H54 (cell line): ENCODE data around the gene SLC66A2.
"Not testable (repeated sequence)": the region's sequence is repeated elsewhere in the genome, so short reads cannot be mapped to it uniquely, and the experiment has no call there.

Source experiments
- DNase-seq: peaks from one replicate; pipeline ENCODE4 v3.0.0; 2011; ENCODE audit warnings: low spot score, mixed read lengths; ENCODE audit not compliant: insufficient read length
- FAIRE-seq: peaks from 3 replicates; lab custom pipeline; 2011; peaks lifted over from hg19 to GRCh38; lab: Jason Lieb, UNC
- POLR2A ChIP-seq: IDR thresholded peaks from 2 replicates; pipeline ENCODE4 v1.6.1; 2011; ENCODE audit warnings: low read depth, mild to moderate bottlenecking, low read length

Gene SLC66A2

DNA sequence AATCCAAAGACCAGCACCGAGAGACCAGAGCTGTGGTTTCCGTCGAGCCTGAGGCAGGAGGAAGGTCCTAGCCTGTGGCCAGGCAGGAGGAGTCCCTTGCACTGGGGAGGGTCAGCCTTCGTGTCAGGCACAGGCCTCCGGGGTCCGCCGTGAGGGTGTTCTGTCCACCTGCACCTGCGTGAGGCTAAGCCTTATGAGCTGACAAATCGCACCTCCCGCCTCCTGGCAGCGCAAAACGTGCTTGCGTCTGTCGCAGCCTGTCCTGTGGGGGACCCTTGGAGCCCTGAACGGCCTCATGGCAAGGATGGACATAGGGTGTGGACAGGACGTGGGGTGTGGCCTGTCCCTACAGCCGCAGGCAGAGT is 80.4 kb downstream of the SLC66A2 start:
- DNase-seq = no peak
- no peak for TF ChIP-seq POLR2A
- FAIRE-seq = no peak

DNA sequence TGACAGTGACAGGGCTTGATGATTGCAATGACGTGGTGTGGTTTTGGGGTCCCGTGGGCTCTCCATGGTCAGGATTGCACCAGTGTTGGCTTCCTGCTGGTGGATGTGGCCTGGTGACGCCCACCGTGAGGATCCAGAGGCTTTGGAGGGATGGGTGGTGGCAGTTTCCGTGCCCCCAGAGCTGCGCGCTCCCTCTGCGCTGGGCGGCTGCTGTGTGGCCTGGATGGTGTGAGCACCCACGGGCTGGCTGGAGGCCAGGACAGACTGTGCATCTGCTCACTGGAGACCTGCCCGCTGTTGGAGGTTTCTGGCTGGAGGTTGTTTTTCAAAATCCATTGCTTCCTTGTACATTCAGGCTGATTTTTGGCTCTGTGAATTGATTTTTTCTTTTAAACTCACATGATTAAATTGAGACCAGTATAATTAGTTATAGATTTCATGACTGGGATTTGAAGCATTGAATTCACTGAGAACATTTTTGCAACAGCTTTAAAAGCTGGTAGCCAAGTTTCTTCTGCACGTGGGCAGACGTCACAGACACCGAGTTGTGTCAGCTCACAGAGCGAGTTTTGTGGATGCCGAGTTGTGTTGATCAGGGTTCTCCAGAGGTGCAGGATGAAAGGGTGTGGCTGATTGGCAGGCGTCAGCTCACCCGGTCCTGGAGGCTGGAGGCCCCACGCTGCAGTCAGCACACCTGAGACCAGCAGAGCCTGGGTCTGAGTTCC is 81.0 kb downstream of the SLC66A2 start:
- FAIRE-seq (no peak), DNase-seq (no peak)
- no peak for TF ChIP-seq POLR2A

DNA sequence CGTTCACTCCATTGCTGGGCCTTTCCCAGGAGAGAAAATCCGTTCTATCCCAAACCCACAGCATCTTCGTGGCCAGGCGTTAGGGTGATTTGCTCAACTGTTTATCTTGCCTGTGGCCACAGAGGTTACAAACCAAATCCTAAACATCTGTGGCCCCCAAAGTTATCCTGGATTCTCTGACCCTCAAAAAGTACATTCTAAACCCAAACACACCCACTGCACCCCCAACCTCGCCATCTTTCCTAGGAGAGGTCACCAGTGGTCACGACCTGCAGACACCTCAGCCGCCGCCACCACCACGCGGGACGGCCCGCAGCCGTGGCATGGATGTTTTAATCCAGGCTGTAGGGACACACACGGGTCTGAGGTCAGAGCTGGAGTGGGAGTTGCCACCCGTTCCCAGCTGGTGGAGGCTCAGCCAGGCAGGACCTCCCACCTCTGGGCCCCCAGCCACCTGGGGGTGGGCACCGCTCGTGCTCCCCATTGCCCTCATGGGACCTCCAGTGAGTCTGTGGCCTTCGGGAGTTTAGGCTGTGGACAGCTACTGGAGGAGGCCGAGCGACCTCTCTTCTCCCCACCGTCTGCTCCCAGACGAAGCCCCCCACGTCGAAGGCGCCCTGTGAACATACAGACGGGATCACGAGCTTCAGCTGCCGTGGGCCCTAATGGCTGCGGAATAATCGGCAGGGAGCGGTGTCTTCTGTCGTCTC is 81.7 kb downstream of the SLC66A2 start:
- TF ChIP-seq POLR2A = no peak
- DNase-seq (no peak), FAIRE-seq (no peak)

DNA sequence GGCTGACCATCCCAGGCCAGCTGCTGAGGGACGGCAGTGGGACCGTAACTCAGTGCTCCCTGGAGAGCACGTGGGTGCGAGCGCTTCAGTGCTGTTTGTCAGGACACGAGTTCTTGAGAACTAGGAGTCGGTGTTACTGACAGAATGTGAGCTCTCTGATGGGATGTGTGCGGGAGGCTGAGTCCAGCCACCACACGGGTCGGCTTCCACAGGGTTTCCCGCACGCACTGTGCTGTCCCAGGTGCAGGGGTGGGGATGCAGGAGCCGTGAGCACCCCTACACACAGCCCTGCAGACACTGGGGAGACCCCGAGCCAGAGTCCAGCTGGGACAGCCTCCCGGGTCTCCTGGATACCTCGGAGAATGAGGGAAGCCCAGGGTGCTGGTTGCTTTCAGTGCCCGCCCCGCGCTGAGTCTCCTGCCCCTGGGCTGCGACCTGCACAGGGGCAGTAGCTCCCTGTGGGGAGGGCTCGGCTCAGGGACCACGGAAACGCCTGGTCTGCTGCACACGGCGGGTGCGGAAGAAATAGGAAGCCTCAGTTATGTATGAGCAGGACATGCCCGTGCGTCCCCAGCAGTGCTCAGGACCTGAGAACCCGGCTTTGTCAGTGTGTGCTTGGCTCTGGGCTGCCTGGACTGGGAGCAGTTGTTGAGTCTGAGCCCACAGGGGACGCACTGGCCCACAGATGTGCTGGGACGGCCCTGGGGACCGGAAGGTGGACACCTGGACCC is 82.5 kb downstream of the SLC66A2 start:
- DNase-seq (no peak), FAIRE-seq (no peak)
- TF ChIP-seq POLR2A = no peak

DNA sequence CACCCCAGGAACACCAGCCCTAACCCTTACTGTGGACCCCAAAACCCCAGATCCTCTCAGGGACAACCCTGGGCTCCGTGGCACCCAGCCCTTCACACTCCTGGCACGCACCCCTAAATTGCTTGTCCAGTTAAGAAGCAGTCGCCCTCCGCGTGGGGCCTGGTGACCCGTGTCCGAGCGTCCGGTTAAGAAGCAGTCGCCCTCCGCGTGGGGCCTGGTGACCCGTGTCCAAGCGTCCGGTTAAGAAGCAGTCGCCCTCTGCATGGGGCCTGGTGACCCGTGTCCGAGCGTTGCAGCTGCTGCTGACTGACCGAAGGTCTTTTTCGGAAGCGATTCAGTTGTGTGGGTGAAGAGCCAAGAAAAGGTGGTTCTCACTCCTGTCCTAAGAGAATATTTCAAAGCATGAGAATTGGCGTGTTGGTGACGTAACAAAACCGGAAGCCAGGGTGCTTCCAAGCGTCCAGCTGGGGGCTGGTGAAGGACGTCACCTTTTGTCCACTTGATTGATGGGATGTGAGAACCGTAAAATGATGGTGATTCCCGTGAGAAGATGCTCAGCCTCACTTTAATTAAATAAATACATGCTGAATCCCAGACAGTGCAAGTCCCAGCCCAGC is 83.2 kb downstream of the SLC66A2 start:
- no peak for FAIRE-seq
- TF ChIP-seq POLR2A = no peak
- no peak for DNase-seq

DNA sequence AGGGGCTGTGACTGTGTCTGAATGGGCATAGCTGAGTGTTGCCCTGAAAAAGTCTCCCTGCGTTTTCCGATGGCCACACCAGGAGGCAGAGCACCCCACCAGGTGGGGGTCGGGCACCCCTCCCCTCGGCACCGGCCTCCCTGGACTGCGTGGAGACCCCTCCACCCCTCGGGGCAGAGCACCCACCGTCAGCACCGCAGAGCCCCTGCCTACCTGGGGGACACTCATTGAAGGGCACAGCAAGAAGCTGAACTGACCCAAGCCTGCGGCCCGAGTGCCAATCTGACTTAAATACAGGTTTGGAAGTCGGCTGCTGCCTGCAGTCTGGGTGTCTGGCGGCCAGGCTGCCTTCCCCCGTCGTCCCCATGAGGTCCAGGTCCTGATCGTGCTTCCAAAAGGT is 83.8 kb downstream of the SLC66A2 start:
- no peak for DNase-seq
- no peak for TF ChIP-seq POLR2A
- FAIRE-seq = no peak

DNA sequence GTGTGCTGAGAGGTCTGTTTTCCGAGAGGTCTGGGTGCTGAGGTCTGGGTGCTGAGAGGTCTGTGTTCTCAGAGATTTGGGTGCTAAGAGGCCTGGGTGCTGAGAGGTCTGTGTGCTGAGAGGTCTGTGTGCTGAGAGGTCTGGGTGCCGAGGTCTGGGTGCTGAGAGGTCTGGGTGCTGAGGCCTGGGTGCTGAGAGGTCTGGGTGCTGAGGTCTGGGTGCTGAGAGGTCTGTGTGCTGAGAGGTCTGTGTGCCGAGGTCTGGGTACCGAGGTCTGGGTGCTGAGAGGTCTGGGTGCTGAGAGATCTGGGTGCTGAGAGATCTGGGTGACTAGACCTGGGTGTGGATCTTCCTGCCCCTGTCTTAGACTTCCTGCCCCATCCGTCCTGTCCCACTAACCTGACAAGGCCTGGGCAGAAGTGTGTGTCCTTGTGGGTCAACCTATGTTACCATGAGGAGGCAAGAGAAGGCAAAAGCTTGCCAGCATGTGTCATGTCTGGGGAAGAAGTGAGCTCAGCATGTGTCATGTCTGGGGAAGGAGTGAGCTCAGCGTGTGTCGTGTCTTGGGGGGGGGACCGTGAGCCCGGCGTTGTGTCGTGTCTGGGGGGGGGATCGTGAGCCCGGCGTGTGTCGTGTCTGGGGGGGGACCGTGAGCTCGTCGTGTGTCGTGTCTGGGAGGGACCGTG is 84.4 kb downstream of the SLC66A2 start:
- FAIRE-seq = no peak
- DNase-seq = no peak

DNA sequence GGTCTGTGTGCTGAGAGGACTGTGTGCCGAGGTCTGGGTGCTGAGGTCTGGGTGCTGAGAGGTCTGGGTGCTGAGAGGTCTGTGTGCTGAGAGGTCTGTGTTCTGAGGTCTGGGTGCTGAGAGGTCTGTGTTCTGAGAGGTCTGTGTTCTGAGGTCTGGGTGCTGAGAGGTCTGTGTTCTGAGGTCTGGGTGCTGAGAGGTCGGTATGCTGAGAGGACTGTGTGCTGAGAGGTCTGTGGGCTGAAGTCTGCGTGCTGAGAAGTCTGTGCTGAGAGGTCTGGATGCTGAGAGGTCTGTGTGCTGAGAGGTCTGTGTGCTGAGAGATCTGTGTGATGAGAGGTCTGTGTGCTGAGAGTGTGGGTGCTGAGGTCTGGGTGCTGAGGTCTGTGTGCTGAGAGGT is 85.5 kb downstream of the SLC66A2 start:
- not testable (repeated sequence) for DNase-seq, FAIRE-seq

More for the DNA sequence above, 84.4 kb downstream of the SLC66A2 start:
- no peak for TF ChIP-seq POLR2A

DNA sequence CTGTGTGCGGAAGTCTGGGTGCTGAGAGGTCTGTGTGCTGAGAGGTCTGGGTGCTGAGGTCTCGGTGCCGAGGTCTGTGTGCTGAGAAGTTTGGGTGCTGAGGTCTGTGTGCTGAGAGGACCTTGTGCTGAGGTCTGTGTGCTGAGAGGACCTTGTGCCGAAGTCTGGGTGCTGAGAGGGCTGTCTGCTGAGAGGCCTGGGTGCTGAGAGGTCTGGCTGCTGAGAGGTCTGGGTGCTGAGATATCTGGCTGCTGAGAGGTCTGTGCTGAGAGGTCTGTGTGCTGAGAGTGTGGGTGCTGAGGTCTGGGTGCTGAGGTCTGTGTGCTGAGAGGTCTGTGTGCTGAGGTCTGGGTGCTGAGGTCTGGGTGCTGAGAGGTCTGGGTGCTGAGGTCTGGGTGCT is 86.5 kb downstream of the SLC66A2 start:
- not testable (repeated sequence) for DNase-seq, FAIRE-seq

DNA sequence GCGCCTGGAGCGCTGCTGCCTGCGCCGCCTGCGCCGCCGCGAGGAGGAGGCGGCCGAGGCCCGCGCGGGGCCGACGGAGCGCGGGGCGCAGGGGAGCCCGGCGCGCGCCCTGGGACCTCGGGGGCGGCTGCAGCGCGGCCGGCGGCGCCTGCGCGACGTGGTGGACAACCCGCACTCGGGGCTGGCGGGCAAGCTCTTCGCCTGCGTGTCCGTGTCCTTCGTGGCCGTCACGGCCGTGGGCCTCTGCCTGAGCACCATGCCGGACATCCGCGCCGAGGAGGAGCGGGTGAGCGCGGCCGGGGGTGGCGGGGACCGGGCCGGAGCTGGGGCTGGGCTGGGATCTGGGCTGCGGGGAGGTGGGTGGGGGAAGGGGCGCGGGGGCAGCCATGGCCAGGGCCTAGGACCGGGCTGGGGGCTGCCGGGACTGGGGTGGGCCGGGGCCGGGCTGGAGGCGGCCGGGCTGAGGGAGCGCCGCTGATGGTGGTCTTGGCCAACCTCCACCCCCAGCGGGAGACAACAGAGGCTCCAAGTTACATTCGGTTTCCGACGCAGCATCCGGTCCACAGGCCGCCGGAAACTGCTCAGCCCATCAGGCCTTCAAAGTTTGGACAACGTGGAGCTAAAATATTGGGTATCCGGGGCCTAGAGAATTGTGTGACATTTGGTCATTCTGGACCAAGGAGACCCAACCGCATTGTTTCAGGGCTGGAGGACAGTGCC is 87.3 kb downstream of the SLC66A2 start:
- no peak for TF ChIP-seq POLR2A
- FAIRE-seq = no peak
- no peak for DNase-seq

DNA sequence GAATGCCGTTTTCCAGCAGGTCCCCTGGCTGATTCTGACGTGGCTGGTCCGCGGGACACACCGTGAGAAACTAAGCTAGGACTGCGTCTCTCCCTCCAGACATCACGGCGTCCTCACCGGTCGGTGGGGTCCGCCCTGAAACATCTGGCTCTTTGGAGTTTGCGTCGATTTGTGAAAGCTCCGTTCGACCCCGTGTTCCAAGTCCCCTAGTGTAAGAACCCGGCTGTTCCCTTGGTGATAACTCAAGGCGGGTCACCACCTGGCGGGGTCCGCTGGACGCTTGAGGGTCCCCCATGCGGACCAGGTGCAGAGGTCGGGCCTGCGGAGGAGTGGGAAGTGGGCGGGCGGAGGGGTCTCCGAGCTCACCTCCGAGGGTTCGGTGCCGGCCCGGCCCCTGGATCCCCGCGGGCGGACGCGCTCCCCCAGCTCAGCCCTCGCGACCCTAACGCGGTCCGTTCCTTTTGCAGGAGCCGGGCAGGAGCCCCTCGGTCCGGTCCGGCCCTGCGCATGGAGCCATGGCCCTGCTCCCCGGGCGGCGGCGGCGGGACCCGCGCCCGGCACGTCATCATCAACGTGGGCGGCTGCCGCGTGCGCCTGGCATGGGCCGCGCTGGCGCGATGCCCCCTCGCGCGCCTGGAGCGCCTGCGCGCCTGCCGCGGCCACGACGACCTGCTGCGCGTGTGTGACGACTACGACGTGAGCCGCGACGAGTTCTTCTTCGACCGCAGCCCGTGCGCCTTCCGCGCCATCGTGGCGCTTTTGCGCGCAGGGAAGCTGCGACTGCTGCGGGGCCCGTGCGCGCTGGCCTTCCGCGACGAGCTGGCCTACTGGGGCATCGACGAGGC is 88.1 kb downstream of the SLC66A2 start:
- TF ChIP-seq POLR2A = no peak
- no peak for DNase-seq
- no peak for FAIRE-seq

DNA sequence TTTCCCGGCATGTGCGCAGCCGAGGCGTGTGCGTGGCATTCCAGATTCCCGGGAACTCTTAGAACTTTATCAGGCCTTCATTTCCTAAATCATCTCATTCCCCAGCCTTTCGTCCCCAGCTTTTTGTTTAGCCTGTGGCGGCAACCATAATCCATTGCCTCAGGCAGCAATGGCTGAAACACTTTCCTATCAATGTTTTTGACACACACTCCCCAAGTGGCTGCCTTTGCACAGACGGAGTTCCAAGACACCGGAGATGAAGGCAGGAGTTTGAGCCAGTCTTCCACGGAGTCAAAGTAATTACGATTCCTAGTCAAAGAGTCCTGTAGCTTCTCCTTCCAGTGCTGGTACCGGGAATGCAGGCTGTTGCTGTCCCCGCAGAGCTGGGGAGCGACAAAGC is 88.9 kb downstream of the SLC66A2 start:
- no peak for DNase-seq
- no peak for TF ChIP-seq POLR2A
- FAIRE-seq = no peak
